HG03439 (cell line): ENCODE data around the gene HOXC10.

Source experiments
- ATAC-seq: cut with Tn5 transposase; IDR thresholded peaks from one replicate; pipeline ENCODE4 v1.9.1; 2021; ENCODE audit warnings: mild to moderate bottlenecking, moderate library complexity; ENCODE audit not compliant: unreplicated experiment

The HOXC10 gene

GRCh38 chr12:53988541-53989226, 3.7 kb downstream of the HOXC10 start:
- no peak for ATAC-seq

- no peak for ATAC-seq
Measured at GRCh38 chr12:53989227-53990113, 4.5 kb downstream of the HOXC10 start.

GRCh38 chr12:53990311-53991076, 5.5 kb downstream of the HOXC10 start:
- ATAC-seq = no peak

- ATAC-seq = no peak
Measured at GRCh38 chr12:53991077-53991460, 6.1 kb downstream of the HOXC10 start.

- ATAC-seq = no peak
Measured at GRCh38 chr12:53992377-53992889, 7.5 kb downstream of the HOXC10 start.

GRCh38 chr12:53993162-53994008, 8.4 kb downstream of the HOXC10 start:
- ATAC-seq = no peak

GRCh38 chr12:53994009-53994263, 9.0 kb downstream of the HOXC10 start:
- ATAC-seq = no peak

- ATAC-seq = no peak
Measured at GRCh38 chr12:53994264-53995001, 9.5 kb downstream of the HOXC10 start.

- ATAC-seq = no peak
Measured at GRCh38 chr12:53995002-53995377, 10.0 kb downstream of the HOXC10 start.

GRCh38 chr12:53995378-53996239, 10.7 kb downstream of the HOXC10 start:
- no peak for ATAC-seq

GRCh38 chr12:53996240-53997203, 11.6 kb downstream of the HOXC10 start:
- ATAC-seq = no peak

- ATAC-seq = no peak
Measured at GRCh38 chr12:53997204-53998109, 12.5 kb downstream of the HOXC10 start.

GRCh38 chr12:53998110-53998899, 13.4 kb downstream of the HOXC10 start:
- no peak for ATAC-seq

GRCh38 chr12:53998900-53999236, 13.9 kb downstream of the HOXC10 start:
- no peak for ATAC-seq

GRCh38 chr12:53999559-54000115, 14.7 kb downstream of the HOXC10 start:
- no peak for ATAC-seq
